ENCODE results near the gene TNFRSF19.

DNA sequence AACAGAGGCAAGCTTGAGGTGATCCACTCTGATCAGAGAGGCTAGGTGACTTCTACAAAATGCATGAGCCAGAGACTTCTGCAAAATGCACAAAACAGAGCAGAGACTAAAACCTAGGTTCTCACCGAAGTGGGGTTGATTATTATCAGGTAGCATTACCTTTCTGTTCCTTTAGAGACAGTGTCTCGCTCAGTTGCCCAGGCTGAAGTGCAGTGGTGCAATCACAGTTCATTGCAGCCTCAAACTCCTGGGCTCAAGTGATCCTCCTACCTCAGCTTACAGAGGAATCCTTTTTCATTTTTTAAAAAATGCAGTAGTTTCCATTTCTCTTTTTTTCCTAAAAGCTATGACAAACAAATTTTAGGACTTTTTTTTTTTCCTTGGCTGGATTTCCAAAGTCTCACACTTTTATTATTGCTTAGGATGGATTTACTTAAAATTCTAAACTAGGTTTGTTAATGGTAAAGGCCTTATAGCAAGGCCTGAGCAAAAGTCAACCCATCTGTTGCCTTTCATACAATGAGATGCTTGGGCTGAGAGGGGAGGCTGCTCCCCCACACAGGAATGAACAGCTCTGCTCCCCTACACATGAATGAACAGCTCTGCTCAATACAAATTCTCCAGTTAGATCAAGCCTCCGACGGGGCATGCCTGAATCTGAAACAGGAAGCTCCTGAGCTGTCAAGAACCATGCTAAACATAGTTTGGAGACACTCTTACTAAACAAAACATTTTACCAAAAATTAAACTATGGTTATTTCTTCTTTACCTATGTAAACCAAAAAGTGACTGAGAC is 18.8 kb upstream of the TNFRSF19 start:
- TF ChIP-seq EZH2 (IDR thresholded peaks at IDR 0.05; ENCODE audit: borderline replicate concordance, low read depth, low read length, poor library complexity, severe bottlenecking): no peak
- TF ChIP-seq, protein P1, sequence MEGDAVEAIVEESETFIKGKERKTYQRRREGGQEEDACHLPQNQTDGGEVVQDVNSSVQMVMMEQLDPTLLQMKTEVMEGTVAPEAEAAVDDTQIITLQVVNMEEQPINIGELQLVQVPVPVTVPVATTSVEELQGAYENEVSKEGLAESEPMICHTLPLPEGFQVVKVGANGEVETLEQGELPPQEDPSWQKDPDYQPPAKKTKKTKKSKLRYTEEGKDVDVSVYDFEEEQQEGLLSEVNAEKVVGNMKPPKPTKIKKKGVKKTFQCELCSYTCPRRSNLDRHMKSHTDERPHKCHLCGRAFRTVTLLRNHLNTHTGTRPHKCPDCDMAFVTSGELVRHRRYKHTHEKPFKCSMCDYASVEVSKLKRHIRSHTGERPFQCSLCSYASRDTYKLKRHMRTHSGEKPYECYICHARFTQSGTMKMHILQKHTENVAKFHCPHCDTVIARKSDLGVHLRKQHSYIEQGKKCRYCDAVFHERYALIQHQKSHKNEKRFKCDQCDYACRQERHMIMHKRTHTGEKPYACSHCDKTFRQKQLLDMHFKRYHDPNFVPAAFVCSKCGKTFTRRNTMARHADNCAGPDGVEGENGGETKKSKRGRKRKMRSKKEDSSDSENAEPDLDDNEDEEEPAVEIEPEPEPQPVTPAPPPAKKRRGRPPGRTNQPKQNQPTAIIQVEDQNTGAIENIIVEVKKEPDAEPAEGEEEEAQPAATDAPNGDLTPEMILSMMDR (conservative IDR thresholded peaks at IDR 0.05; ENCODE audit: low read depth, low read length): no peak
